GM19193 (cell line): ENCODE results near the gene IQCF5.

Experiments
- POLR2A ChIP-seq: IDR thresholded peaks from 4 replicates; pipeline ENCODE4 v1.6.1; 2011; ENCODE audit not compliant: insufficient read depth, insufficient read length; ENCODE audit errors: extremely low read depth

The IQCF5 gene

GRCh38 chr3:51875501-51875900 is at the start of gene IQCF5:
Gene IQCF5 (minus strand): TSS chr3:51875601. CDS start chr3:51875531, 70 bp downstream.
- TF ChIP-seq POLR2A: no peak

GRCh38 chr3:51921081-51921578 is 45.7 kb upstream of the IQCF5 start:
- no peak for TF ChIP-seq POLR2A

- TF ChIP-seq POLR2A: no peak
Observed at GRCh38 chr3:51916418-51916817, 41.0 kb upstream of the IQCF5 start.

- no peak for TF ChIP-seq POLR2A
Observed at GRCh38 chr3:51908026-51908425, 32.6 kb upstream of the IQCF5 start.

- no peak for TF ChIP-seq POLR2A
Observed at GRCh38 chr3:51904034-51904823, 28.8 kb upstream of the IQCF5 start.

GRCh38 chr3:51897391-51897790 is 22.0 kb upstream of the IQCF5 start:
- no peak for TF ChIP-seq POLR2A

- no peak for TF ChIP-seq POLR2A
Observed at GRCh38 chr3:51896607-51897305, 21.4 kb upstream of the IQCF5 start.

GRCh38 chr3:51894939-51895338 is 19.5 kb upstream of the IQCF5 start:
- TF ChIP-seq POLR2A: no peak

GRCh38 chr3:51894391-51894790 is 19.0 kb upstream of the IQCF5 start:
- no peak for TF ChIP-seq POLR2A

- TF ChIP-seq POLR2A: no peak
Observed at GRCh38 chr3:51891242-51892039, 16.0 kb upstream of the IQCF5 start.

- no peak for TF ChIP-seq POLR2A
Observed at GRCh38 chr3:51888463-51889105, 13.2 kb upstream of the IQCF5 start.

GRCh38 chr3:51887620-51888019 is 12.2 kb upstream of the IQCF5 start:
- no peak for TF ChIP-seq POLR2A

- no peak for TF ChIP-seq POLR2A
Observed at GRCh38 chr3:51886447-51886846, 11.0 kb upstream of the IQCF5 start.

- no peak for TF ChIP-seq POLR2A
Observed at GRCh38 chr3:51879937-51880336, 4.5 kb upstream of the IQCF5 start.

- TF ChIP-seq POLR2A: no peak
Observed at GRCh38 chr3:51876186-51876585, 785 bp upstream of the IQCF5 start.

GRCh38 chr3:51874889-51875288 is 512 bp downstream of the IQCF5 start:
- no peak for TF ChIP-seq POLR2A

GRCh38 chr3:51874411-51874810 is 990 bp downstream of the IQCF5 start:
- TF ChIP-seq POLR2A: no peak
